Osteocyte (in vitro differentiated cells): ENCODE results near the gene PCDHA3. TPM values are rescaled to one million over a fixed set of nuclear protein-coding genes. Genes with fewer than 3 reads are reported as not detected.

Experiments used
- total RNA-seq: library from RNA; stranded (reverse); gene quantifications from 2 replicates; pipeline ENCODE4 v1.2.1, GENCODE V29; 2021

Gene PCDHA3
- total RNA-seq, 1 donor from 2014 or later, result 0.19 TPM

Other genes starting within 250 kb of the PCDHA3 start
- gene SRA1, start 243.6 kb upstream of the PCDHA3 start, total RNA-seq, result 41.9 and 43.7 TPM in 2 replicates
- gene APBB3, start 236.5 kb upstream of the PCDHA3 start, total RNA-seq, result 62.3 and 70.7 TPM in 2 replicates
- gene SLC35A4, start 236.2 kb upstream of the PCDHA3 start, total RNA-seq, result 79.6 and 80.9 TPM in 2 replicates
- gene CD14, start 167.9 kb upstream of the PCDHA3 start, total RNA-seq, result not detected in 2 replicates
- 10.4 and 10.5 TPM in 2 replicates for gene TMCO6, start 161.6 kb upstream of the PCDHA3 start, total RNA-seq
- 44.5 and 50.2 TPM in 2 replicates for gene NDUFA2, start 153.4 kb upstream of the PCDHA3 start, total RNA-seq
- gene IK, start 153.2 kb upstream of the PCDHA3 start, total RNA-seq, result 86.5 and 89.9 TPM in 2 replicates
- 28.3 and 28.9 TPM in 2 replicates for gene WDR55, start 136.2 kb upstream of the PCDHA3 start, total RNA-seq
- 1.6 and 1.9 TPM in 2 replicates for gene DND1, start 127.5 kb upstream of the PCDHA3 start, total RNA-seq
- gene HARS1, start 109.7 kb upstream of the PCDHA3 start, total RNA-seq, result 65.3 and 69.0 TPM in 2 replicates
- gene HARS2, start 109.6 kb upstream of the PCDHA3 start, total RNA-seq, result 27.2 and 28.8 TPM in 2 replicates
- gene ZMAT2, start 100.6 kb upstream of the PCDHA3 start, total RNA-seq, result 47.5 and 50.9 TPM in 2 replicates
- gene PCDHA1, start 14.9 kb upstream of the PCDHA3 start, total RNA-seq, result not detected in 2 replicates
- 0.99 and 1.6 TPM in 2 replicates for gene PCDHA2, start 6.2 kb upstream of the PCDHA3 start, total RNA-seq
- gene PCDHA4, start 6.0 kb downstream of the PCDHA3 start, total RNA-seq, result 12.2 and 12.8 TPM in 2 replicates
- 1.0 and 1.1 TPM in 2 replicates for gene PCDHA5, start 20.6 kb downstream of the PCDHA3 start, total RNA-seq
- 20.2 TPM in 2 replicates for gene PCDHA6, start 26.9 kb downstream of the PCDHA3 start, total RNA-seq
- gene PCDHA7, start 33.2 kb downstream of the PCDHA3 start, total RNA-seq, result 2.0 and 2.1 TPM in 2 replicates
- 1.9 and 2.0 TPM in 2 replicates for gene PCDHA8, start 40.1 kb downstream of the PCDHA3 start, total RNA-seq
- gene PCDHA9, start 47.3 kb downstream of the PCDHA3 start, total RNA-seq, result 1.7 and 1.8 TPM in 2 replicates
- 6.0 and 6.1 TPM in 2 replicates for gene PCDHA10, start 54.8 kb downstream of the PCDHA3 start, total RNA-seq
- 7.2 and 8.2 TPM in 2 replicates for gene PCDHA11, start 67.9 kb downstream of the PCDHA3 start, total RNA-seq
- gene PCDHA12, start 74.3 kb downstream of the PCDHA3 start, total RNA-seq, result 9.1 and 12.4 TPM in 2 replicates
- 1.5 and 1.7 TPM in 2 replicates for gene PCDHA13, start 81.1 kb downstream of the PCDHA3 start, total RNA-seq
- gene PCDHAC1, start 125.2 kb downstream of the PCDHA3 start, total RNA-seq, result 3.3 TPM in 2 replicates
- 2.3 and 3.0 TPM in 2 replicates for gene PCDHAC2, start 165.4 kb downstream of the PCDHA3 start, total RNA-seq